NOMO-1 treated with dmso at 0.1 percent for 144 hours (cell line): Measurements from ENCODE around the gene TPRG1.

ENCODE experiments used
- DNase-seq: peaks from one replicate; lab custom pipeline; 2025; ENCODE audit not compliant: unreplicated experiment; lab: John Stamatoyannopoulos, UW

TPRG1 gene

DNA sequence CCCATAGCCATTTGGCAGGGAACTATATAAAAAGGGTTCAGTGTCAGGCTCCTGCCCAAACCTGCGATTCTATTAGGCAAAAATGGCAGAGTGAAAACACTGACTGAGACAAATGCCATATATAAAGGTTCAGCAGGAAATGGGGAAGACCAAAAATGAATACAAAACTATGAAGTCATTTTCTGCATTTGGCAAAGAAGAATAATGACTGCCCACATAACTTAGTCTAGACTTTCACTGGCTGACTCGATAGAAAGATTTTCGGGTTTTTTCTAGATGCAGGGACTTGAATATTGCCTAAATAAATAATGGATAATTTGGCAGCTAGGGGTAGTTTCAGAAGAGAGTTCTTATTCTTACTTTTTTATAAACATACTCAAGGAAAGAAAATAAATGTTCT lies 178.0 kb downstream of the TPRG1 start:
- no peak for DNase-seq

DNA sequence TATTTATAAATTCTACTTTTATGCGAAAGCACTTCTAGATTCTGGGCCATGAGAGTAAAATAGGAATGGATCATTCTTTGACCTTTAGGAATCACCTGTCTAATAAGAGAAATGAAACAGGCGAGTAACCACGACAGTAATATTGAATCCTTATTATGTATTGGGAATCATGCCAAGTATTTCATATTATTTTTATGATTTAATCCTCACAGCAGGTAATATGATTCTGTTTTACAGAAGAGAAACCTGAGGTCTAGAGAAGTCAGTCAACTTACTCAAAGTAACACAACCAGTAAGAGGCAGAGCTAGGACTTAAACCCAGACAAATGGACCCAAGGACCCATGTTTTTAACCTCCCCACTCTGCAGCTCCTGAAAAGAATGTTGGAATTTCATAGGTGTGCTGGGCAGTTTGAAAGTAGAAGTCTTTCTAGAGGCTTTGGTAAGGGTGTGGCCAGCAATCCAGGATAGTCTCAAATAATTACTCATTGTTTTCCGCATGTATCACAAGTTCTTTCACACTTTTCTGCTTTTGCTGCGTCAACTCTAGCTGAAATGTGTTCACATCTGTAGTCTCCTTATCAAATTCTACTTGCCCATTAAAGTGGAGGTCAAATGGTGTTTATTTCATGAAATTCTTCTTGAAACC lies 181.7 kb downstream of the TPRG1 start:
- no peak for DNase-seq

DNA sequence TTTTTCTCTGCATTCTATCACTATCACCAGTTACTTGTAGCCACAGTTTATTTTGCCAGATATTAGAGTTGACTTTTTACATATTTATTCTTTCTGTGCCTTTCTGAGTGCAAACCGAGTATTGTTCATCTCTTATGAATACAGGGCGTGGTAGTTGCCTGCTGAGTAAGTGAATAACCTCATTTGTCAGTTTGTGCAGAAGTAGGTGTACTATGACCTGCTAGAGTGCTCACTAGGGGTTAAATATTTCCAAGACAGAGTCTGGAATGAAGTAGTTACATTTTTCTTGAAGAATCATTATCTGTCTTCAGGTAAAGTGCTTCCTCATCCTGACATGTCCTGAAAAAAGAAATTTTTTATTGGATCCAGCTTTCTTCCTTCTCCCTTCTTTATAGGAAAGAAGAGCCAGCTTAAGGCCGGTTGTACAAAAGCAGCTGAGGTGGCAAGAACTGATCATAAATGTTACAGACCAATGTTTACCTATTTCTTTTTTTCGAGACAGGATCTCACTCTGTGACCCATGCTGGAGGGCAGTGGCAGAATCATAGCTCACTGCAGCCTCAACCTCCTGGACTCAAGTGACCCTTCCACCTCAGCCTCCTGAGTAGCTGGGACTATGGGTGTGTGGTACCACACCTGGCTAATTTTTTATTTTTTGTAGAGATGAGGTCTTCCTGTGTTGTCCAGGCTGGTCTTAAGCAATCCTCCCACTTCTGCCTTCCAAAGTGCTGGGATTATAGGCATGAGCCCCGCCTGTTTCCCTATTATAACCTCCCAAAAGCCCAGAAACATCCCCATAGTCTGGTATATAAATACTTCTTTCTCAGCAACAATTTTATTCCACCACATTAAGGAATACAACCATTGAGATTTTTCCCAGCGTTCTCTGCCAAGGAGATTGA lies 182.5 kb downstream of the TPRG1 start:
- no peak for DNase-seq

DNA sequence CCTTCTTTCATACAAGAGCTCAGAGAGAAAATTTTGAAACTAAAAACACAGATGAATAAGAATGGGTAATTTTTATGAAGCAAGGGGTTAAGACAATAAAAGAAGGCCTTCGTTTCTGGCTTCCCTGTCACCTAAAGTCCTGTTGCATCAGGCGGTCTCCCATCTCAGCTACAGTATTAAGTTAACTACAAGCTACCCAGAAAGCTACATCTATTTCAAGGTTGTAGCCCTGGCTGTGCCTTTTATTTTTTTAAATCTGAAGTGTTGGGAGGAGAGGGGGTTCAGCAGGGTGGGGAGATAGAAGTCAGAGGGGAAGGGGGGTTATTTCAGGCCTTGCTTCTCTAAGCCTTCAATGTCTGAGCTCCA lies 183.3 kb downstream of the TPRG1 start:
- DNase-seq: no peak

DNA sequence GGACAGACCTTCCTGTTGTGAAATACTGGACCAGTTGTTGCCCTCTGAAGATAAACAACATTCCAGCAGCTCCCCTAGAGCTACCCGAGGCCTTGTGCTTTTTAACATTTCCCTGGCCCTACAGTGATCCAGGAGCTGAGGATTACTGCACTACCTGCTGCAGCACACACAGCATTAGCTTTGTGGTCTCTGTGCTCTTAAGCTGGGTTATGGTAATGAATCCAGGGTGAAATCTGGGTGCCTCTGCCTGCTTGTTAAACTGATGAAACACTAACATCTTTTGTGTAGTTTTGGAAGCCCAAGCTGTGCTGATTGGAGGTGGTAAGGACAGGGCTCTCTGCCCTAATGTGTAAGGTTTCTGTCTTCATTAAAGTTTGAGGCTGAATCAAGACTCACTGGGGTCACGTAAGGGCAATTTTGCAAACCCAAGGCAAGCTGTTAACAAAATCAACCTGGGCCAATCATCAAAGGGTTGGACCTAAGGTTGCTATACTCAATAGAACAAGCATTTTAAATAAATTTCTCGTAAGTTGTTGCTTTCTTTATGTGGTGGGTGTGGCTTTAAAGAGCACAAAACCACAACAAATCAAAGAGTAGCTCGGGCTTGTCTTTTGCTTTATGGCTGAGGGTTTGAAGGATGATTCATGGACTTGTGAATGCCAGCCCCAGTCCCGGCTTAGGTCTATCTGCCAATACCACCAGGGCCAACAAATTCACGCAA lies 183.9 kb downstream of the TPRG1 start:
- peak; percentile 43 for DNase-seq

DNA sequence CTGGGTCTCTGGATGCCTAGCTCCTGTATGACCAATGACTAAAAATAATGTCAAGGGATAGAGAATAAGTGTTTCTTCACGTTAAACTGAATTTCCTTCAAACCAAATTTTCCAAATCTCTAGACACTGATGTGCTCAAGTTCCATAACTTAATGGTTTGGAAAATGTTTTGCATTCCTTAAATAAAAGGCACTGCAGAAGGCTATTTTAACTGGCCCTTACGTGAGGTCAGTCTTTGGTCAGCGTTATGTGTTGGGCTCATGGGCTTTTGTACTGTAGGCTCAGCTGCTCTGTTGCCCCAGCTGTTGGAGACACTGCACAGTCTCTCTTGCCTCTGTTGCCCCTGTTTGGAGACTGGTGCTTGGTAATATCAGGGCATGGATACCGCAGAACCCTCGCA lies 188.5 kb downstream of the TPRG1 start:
- no peak for DNase-seq

DNA sequence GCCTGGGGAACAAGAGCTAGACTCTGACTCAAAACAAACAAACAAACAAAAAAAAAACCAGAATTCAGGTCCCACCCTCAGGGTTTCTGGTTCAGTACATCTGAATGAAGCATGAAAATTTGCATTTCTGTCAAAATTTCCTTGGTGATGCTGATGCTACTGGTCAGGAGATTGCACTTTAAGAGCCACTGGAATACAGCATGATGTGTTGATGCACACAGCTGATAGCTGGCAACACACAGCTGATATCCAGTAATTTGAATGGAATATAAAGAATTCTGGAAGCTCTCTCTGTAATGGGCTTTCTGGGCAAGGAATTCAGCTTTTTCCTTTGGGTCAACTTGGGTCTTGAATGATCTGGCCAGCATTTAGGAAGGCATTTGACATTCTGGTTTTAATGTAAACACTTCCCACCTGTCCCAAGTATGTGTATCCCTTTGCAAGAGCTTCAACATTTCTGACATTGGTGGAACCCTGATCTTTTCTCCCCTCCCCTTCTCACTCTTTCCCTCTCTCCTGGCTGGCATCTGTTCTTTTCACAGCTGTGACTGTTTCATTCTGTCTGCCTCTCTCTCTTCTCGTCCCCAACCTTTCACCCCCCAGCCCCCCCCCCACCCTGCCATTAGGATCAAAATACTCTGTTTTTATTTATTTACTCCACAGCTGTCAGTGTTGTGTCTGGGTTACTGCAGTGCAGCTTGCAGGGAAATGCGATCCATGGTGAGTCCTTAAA lies 189.5 kb downstream of the TPRG1 start:
- no peak for DNase-seq

DNA sequence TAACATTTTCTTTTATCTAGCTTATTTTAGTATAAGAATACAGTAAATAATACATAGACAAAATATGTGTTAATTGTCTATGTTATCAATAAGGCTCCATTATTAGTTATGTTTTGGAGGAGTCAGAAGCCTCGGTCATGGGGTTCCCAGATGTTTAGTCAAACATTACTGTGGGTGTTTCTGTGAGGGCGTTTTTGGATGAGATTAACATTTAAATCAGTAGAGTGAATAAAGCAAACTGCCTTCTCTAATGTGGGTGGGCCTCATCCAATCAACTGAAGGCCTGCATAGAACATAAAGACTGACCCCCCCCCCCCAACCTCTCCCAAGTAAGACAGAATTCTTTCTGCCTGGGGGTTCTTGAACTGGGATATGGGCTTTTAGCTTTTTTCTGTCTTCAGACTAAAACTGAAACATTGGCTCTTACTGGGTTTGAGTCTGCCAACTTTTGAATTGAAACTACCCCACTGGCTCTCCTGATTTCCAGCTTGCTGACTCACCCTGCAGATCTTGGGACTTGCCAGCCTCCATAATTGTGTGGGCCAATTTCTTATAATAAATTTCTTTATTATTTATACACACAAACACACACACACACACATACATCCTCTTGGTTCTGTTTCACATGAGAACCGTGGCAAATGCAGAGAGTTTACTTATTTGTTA lies 192.0 kb downstream of the TPRG1 start:
- no peak for DNase-seq

DNA sequence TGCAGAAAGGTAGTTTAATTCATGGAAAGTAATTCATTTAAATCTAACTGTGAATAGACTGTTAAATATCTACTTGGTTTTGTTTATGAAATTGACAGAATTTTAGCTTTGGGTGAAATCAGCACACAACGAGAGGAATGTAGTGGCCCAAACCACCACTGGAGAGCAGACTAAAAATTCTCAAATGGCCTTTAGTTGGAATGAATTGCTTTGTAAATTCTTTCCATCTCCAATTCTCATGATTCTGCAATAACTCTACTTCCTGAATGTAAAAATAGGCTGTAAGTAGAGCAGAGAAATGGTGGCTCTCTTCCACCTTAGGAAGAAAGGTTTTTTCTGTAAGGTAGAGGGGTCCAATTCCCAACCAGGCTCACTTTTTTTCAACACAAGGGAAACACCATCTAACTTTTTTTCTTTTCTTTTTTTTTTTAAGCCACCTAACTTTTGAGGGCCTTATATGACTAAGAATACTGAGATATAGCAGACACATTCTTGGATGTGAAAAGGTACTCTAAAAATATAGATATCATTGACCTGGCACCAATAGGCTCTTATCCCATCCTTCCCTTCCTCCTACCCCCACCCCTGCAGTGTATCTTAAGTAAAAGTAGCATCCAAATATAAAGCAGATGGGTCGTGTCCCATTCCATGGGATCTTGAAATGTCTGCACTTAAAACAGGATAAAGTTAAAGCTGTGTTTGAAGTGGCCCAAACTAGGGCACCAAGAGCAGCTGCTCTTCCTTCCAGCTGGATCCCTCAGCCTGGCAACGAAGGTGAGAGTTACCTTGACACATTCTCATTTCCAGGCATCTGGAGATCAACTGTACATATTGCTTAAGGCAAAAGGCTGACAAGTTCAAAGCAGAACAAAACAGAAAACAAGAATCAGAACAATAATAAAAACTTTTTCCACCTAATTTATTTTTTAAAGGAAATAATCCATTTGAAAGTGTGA lies 194.1 kb downstream of the TPRG1 start:
- peak; percentile 77 for DNase-seq

DNA sequence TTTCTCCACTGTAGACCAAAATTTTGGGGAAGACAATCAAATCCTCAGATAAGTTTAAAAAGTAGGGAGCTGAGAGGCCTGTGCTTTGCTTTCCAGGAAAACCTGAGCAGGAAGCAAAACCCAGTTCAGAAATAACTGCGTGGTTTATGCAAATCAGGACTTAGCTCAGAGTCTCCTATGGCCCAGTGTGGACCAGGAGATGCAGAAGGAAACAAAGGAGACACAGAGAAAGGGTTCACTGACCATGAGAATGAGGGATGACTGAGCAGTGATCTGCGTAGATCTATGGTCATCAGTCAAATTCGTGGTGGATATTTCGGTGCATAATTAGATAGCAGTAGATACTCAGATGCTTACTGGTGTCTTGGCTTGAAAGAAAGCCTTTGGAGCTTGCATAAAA lies 196.6 kb downstream of the TPRG1 start:
- DNase-seq: no peak

DNA sequence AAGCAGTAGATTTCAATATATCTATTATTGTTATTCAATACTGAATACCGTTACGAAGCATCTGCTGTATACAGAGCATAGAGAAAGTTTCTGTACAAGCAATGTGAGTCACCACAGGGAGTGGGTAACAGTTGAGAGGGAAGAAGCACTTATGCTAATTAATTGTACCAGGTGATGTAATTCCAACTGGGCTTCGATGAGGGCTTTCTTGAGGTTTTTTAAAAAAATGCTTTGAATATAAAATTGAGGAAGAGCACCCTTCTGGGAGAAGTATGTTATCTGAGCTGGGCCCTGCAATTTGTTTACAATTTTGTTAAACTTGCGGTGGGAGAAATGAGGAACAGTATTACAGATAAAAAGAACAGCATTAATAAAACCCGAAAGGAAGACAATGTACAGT lies 197.9 kb downstream of the TPRG1 start:
- peak; percentile 36 for DNase-seq

DNA sequence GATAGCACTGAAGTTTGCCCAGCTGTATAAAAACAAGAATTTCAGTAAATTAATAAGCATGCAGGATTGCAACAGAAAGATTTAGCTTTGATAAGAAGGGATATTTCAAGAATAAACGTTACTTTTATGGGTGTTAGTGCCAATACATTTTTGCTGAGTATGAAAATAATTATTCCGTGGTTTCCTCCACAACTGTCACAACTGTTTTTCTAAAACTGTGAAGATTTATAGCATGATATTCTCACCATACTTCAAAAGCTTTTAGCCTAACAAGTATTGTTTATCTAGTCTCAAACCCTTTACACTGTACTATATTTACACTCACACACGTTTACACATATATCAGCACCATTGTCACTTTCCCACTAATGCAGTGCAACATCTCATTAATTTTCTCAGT lies 200.5 kb downstream of the TPRG1 start:
- DNase-seq: no peak
